Epithelial cell of proximal tubule (primary cell): Measurements from ENCODE around the gene TUSC2. TPM values are rescaled to one million over a fixed set of nuclear protein-coding genes. Genes with fewer than 3 reads are reported as not detected.

Experiments
- DNase-seq: peaks from one replicate; pipeline ENCODE4 v3.0.0-alpha.2; 2011; ENCODE audit warnings: low read depth
- H3K4me3 ChIP-seq: 2 replicates; pipeline ENCODE4 v1.5.1; 2011; ENCODE audit warnings: low read depth, mild to moderate bottlenecking, low read length
- total RNA-seq: library from RNA; depleted of rRNA; stranded (reverse); fragments of >200 nt; gene quantifications from 2 replicates; pipeline ENCODE4 v1.2.3, GENCODE V29; 2015
- TF ChIP-seq, protein P1 (sequence below): conservative IDR thresholded peaks from 2 replicates; pipeline ENCODE4 v1.5.1; 2012; ENCODE audit warnings: low read depth, mild to moderate bottlenecking, low read length

Gene TUSC2
- total RNA-seq, 1 donor from 2014 or later = 46.6 TPM

DNA sequence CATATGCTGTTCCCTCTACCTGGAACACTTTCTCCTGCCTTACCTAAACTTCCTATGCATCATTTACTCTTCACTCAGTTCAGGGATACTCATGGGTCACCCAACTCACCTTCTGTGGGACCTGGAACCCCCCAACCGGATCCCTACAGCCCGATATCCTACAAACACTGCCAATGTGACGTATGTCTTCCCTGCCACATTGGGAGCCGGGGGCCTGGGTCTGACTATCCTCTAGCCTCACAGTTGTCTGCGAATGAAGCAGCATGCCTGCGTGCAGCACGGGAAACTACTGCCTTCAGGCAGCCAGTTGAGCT lies 22.1 kb upstream of the TUSC2 start:
- DNase-seq = no peak
- TF ChIP-seq, protein P1, sequence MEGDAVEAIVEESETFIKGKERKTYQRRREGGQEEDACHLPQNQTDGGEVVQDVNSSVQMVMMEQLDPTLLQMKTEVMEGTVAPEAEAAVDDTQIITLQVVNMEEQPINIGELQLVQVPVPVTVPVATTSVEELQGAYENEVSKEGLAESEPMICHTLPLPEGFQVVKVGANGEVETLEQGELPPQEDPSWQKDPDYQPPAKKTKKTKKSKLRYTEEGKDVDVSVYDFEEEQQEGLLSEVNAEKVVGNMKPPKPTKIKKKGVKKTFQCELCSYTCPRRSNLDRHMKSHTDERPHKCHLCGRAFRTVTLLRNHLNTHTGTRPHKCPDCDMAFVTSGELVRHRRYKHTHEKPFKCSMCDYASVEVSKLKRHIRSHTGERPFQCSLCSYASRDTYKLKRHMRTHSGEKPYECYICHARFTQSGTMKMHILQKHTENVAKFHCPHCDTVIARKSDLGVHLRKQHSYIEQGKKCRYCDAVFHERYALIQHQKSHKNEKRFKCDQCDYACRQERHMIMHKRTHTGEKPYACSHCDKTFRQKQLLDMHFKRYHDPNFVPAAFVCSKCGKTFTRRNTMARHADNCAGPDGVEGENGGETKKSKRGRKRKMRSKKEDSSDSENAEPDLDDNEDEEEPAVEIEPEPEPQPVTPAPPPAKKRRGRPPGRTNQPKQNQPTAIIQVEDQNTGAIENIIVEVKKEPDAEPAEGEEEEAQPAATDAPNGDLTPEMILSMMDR = no peak
- H3K4me3 ChIP-seq = peak overlapping the region; percentile 78

DNA sequence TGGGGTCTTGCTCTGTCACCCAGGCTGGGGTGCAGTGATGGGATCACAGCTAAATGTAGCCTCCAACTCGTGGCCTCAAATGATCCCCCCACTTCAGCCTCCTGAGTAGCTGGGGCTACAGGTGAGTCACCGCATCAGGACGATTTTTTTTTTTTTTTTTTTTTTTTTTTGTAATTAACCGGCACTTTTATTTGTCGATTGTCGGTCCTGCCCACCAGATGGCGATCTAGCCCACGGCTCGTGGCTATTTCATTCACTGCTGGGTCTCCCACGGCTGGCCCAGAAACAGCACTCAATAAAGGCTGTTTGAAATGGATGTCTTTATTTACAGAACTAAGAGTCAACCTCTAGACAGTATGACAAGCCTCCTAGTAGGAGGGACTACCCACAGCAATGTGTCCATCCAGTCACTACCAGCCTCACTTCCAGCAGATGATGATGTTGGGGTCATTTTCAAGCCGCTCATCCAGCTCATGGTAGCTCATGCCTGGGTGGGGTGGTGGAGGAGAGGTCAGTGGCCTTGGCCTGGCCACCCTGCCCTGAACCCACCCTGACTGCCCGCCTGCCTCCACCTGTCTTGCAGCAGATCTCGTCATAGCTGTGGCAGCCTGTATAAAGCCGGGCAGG lies 19.3 kb upstream of the TUSC2 start:
- no peak overlapping the region for H3K4me3 ChIP-seq
- TF ChIP-seq, protein P1 = peak; percentile 77
- DNase-seq = no peak

DNA sequence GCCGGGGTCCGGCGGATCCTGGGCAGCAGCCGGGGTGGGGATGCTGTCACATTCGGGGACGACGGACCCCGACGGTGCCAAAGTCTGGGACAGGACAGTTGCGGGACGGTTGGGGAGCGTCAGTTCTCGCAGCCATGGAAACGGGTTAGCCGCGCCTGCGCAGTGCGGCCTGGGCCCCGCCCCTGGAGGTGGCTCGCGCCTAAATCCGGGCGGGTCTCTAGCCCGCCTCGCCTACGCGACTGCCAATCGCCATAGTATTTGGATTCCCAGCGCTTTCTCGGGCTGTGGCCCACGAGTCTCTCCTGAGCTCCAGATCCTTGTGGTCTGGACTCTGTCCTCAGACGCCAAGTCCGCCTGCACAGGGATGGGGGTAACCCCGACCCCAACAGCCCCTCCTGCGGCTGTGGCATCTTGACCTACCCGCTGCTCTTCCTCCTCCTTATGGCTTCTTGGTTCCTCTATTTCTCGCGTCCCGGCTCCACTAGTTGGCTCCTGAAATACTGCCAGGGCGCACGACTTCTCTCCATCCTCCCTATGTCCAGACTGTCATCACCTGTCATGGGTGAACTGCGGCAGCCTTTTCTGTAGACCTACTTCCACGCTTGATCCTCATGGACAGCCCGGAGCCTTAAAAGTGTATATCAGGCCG lies 17.7 kb upstream of the TUSC2 start, which contains the start of gene ZMYND10:
Gene ZMYND10 (minus strand): TSS at position 147 of the 649 bp plus-strand sequence. CDS start 153 bp downstream, outside the sequence.
- H3K4me3 ChIP-seq = peak within 1 kb of the TSS; percentile 66
- DNase-seq = no peak
- TF ChIP-seq, protein P1 = no peak

DNA sequence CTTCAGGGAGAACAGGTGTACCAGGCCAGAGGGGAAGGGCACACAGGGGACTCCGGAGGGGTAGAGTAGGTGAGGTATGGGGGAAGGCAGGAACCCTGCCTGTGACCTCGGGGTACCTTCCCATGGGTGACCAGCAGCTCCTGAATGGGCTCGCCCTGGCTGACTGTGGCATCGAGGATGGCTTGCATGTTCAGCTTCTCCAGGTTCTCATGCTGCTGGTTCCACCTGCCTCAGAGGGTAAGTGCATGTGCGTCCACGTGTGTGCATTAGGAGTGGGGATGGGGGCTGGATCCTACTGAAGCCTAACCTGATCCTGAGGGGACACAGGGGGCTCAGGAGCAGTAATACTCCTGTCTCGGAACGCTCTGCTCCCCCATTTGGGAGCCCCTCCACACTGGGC lies 17.0 kb upstream of the TUSC2 start:
- no peak for DNase-seq
- TF ChIP-seq, protein P1 = no peak
- peak overlapping the region; percentile 66 for H3K4me3 ChIP-seq

DNA sequence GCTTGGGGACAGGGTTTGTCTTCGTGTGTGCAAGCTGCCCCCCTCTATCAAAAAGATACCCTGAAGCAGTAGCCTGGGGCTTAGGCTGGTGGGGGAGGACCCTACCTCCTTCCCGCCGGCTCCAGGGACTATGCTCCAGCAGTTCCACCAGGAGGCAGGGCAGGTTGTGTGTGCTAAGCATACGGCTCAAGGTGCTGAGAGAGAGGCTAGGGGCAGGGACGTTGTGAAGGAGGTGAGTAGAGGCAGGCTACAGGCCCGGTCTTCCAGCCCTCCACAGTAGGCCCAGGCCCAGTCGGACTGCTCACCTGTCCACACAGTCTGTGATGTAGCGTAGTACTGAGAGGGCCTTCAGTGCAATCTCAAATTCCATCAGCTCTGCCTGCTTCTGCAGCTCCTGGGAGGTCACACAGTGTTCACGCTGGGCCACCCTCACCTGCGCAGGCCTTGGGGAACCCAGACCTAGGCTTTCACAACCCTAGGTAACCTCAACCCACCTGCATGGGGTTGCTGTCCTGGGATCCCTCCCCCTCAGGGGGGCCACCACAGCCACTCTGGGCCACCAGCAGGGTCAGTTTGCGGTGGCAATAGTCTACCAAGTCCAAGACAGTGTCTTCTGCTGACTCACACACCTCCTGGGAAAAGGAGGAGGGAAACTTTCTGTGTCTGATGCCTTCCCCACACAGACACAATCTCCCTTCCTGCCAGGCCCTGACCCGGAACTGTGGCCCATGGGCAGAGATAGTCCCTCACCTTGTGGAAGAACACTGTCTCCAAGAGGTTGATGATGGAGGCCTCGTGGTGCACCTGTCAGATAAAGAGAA lies 15.0 kb upstream of the TUSC2 start:
- DNase-seq = no peak
- TF ChIP-seq, protein P1 = no peak
- no peak overlapping the region for H3K4me3 ChIP-seq

DNA sequence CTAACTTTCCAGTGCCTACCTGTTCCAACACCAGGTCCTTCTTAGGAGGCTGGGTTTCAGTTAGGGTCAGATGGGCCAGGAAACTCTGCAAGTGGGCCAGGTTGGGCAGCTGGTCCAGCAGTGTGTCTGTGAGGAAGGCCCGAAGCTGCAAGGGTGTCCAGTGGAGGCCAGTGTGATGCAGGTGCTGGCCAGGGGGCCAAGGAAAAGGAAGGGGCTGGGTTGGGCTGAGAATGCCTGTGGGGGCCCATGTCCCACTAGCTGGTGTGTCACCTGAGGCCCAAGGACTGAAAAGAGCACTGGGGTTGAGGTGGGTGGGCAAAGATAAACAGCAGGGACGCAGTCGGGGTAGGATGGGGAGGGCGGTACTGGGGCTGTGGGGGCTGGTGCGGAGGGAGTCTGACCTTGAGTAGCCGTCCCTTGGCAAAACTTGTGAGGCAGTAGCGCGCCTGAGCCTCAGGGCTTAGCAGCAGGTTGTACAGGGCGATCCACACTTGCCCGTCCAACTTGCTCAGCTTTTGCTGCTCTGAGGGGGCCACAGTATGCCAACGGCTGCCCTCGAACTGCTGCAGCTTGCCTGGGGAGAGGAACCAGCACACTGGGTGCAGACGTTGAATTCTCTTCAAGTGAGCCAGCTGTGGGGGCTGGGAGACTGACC lies 14.1 kb upstream of the TUSC2 start:
- no peak overlapping the region for H3K4me3 ChIP-seq
- TF ChIP-seq, protein P1 = no peak
- no peak for DNase-seq
